SK-N-SH treated with all-trans-retinoic acid at 6 μM for 48 hours (cell line): ENCODE measurements around the gene SPATA12.

Source experiments
- ARNTL ChIP-seq: fragments of 450-650 bp; formaldehyde crosslinking; IDR thresholded peaks from 2 replicates; pipeline ENCODE4 v1.5.0; 2020; ENCODE audit warnings: low read depth, mild to moderate bottlenecking, moderate library complexity, borderline replicate concordance
- CSDC2 ChIP-seq: fragments of 250-450 bp; sonication (Bioruptor Pico); IDR thresholded peaks from 2 replicates; pipeline ENCODE4 v1.5.0; 2020; ENCODE audit warnings: mild to moderate bottlenecking, moderate library complexity
- CSRNP3 ChIP-seq: fragments of 250-450 bp; sonication (Bioruptor Pico); IDR thresholded peaks from 2 replicates; pipeline ENCODE4 v1.5.1; 2021; ENCODE audit warnings: mild to moderate bottlenecking, moderate library complexity
- ESRRG ChIP-seq: fragments of 250-450 bp; sonication (Bioruptor Pico); IDR thresholded peaks from 2 replicates; pipeline ENCODE4 v1.6.1; 2021; ENCODE audit warnings: mild to moderate bottlenecking
- GLIS3 ChIP-seq: fragments of 250-450 bp; sonication (Bioruptor Pico); IDR thresholded peaks from 2 replicates; pipeline ENCODE4 v1.5.0; 2020; ENCODE audit warnings: mild to moderate bottlenecking, moderate library complexity
- OSR1 ChIP-seq: fragments of 250-450 bp; sonication (Bioruptor Pico); IDR thresholded peaks from 2 replicates; pipeline ENCODE4 v1.8.0; 2022; ENCODE audit warnings: moderate library complexity, mild to moderate bottlenecking, inconsistent platforms
- RARB ChIP-seq: fragments of 250-450 bp; sonication (Bioruptor Pico); IDR thresholded peaks from 2 replicates; pipeline ENCODE4 v1.8.0; 2021; ENCODE audit warnings: mild to moderate bottlenecking, moderate library complexity
- TCF4 ChIP-seq: fragments of 250-450 bp; sonication (Bioruptor Pico); IDR thresholded peaks from 2 replicates; pipeline ENCODE4 v1.8.0; 2021; ENCODE audit warnings: mild to moderate bottlenecking, moderate library complexity, borderline replicate concordance
- TOX ChIP-seq: fragments of 250-450 bp; sonication (Bioruptor Pico); IDR thresholded peaks from 2 replicates; pipeline ENCODE4 v1.8.0; 2021; ENCODE audit warnings: mild to moderate bottlenecking, moderate library complexity, borderline replicate concordance
- ZFP3 ChIP-seq: fragments of 250-450 bp; sonication (Bioruptor Pico); IDR thresholded peaks from 2 replicates; pipeline ENCODE4 v1.5.0; 2020; ENCODE audit warnings: mild to moderate bottlenecking, moderate library complexity
- ZNF565 ChIP-seq: fragments of 450-650 bp; formaldehyde crosslinking; conservative IDR thresholded peaks from 2 replicates; pipeline ENCODE4 v1.5.0; 2020; ENCODE audit warnings: low read depth, mild to moderate bottlenecking, moderate library complexity
- ZNF8 ChIP-seq: fragments of 450-650 bp; formaldehyde crosslinking; IDR thresholded peaks from 2 replicates; pipeline ENCODE4 v1.5.0; 2020; ENCODE audit warnings: mild to moderate bottlenecking, moderate library complexity
- TF ChIP-seq, protein P1 (sequence below): fragments of 250-450 bp; sonication (Bioruptor Pico); IDR thresholded peaks from 2 replicates; pipeline ENCODE4 v1.5.0; 2020; ENCODE audit warnings: mild to moderate bottlenecking, moderate library complexity
- TF ChIP-seq, protein P2 (sequence below): fragments of 250-450 bp; sonication (Bioruptor Pico); IDR thresholded peaks from 2 replicates; pipeline ENCODE4 v1.5.1; 2020; ENCODE audit warnings: low read depth, mild to moderate bottlenecking, moderate library complexity

DNA sequence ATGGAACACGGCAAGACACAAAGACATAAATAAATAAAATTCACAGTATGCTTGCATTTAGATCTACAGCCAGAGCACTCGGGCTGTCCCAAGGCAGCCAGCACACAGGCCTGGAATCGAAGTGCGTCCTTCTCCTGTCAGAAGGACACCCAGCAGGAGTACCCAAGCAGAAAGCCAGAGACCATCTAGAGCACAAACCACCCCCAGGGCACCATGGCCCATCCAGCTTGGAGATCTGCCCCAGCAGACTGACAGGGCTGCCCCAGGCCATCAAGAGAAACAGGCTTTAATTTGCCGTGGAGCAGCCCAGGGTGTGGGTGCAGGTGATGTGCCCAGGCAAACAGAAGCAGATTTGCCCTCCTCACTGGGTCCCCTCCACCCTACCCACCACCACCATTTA is 7.8 kb upstream of the SPATA12 start:
- TF ChIP-seq ARNTL (CRISPR knock-in tag) (no peak), GLIS3 (CRISPR knock-in tag) (no peak), TOX (CRISPR knock-in tag) (no peak), RARB (CRISPR knock-in tag) (no peak), CSDC2 (no peak), ZNF8 (CRISPR knock-in tag) (no peak), TCF4 (no peak), ZFP3 (CRISPR knock-in tag) (no peak), ESRRG (CRISPR knock-in tag) (no peak), CSRNP3 (CRISPR knock-in tag) (no peak), ZNF565 (CRISPR knock-in tag) (no peak), OSR1 (no peak)
- TF ChIP-seq, protein P1, sequence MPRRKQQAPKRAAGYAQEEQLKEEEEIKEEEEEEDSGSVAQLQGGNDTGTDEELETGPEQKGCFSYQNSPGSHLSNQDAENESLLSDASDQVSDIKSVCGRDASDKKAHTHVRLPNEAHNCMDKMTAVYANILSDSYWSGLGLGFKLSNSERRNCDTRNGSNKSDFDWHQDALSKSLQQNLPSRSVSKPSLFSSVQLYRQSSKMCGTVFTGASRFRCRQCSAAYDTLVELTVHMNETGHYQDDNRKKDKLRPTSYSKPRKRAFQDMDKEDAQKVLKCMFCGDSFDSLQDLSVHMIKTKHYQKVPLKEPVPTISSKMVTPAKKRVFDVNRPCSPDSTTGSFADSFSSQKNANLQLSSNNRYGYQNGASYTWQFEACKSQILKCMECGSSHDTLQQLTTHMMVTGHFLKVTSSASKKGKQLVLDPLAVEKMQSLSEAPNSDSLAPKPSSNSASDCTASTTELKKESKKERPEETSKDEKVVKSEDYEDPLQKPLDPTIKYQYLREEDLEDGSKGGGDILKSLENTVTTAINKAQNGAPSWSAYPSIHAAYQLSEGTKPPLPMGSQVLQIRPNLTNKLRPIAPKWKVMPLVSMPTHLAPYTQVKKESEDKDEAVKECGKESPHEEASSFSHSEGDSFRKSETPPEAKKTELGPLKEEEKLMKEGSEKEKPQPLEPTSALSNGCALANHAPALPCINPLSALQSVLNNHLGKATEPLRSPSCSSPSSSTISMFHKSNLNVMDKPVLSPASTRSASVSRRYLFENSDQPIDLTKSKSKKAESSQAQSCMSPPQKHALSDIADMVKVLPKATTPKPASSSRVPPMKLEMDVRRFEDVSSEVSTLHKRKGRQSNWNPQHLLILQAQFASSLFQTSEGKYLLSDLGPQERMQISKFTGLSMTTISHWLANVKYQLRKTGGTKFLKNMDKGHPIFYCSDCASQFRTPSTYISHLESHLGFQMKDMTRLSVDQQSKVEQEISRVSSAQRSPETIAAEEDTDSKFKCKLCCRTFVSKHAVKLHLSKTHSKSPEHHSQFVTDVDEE = no peak
- TF ChIP-seq, protein P2, sequence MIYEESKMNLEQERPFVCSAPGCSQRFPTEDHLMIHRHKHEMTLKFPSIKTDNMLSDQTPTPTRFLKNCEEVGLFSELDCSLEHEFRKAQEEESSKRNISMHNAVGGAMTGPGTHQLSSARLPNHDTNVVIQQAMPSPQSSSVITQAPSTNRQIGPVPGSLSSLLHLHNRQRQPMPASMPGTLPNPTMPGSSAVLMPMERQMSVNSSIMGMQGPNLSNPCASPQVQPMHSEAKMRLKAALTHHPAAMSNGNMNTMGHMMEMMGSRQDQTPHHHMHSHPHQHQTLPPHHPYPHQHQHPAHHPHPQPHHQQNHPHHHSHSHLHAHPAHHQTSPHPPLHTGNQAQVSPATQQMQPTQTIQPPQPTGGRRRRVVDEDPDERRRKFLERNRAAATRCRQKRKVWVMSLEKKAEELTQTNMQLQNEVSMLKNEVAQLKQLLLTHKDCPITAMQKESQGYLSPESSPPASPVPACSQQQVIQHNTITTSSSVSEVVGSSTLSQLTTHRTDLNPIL (CRISPR knock-in tag) = no peak
